HepG2 (cell line): ENCODE measurements around the gene KRT2. TPM values are rescaled to one million over a fixed set of nuclear protein-coding genes. Genes with fewer than 3 reads are reported as not detected.

ENCODE experiments used
- ATAC-seq: fragments of 200-7000 bp; cut with Tn5 transposase; 3 replicates; pipeline ENCODE4 v1.9.1; 2020; ENCODE audit warnings: mild to moderate bottlenecking, moderate library complexity
- BruUV-seq: library from RNA; stranded (reverse); fragments of 400-500 nt; replicated peaks from 2 replicates; lab custom pipeline; 2021; lab: Mats Ljungman, UMichigan
- CTCF ChIA-PET: fragments of 300-600 bp; formaldehyde crosslinking; extraction: SDS; loops from one replicate; lab custom pipeline; 2021; ENCODE audit warnings: low total read pairs, inconsistent platforms, low intra/inter-chr PET ratio; lab: Yijun Ruan, JAX
- POLR2A ChIA-PET: fragments of 350-600 bp; sonication (Branson Sonifier 250); formaldehyde crosslinking; loops from one replicate; lab custom pipeline; 2020; ENCODE audit warnings: antibody characterized with exemption, inconsistent platforms; lab: Yijun Ruan, JAX
- DNase-seq: peaks from one replicate; pipeline ENCODE4 v3.0.0-alpha.2; 2015; ENCODE audit warnings: low spot score
- FAIRE-seq: peaks from 3 replicates; lab custom pipeline; 2011; peaks lifted over from hg19 to GRCh38; lab: Jason Lieb, UNC
- H2AFZ ChIP-seq: one replicate; pipeline ENCODE4 v1.6.1; 2011; ENCODE audit warnings: low read length, inconsistent platforms
- H3K27ac ChIP-seq: fragments of 300-600 bp; 3 replicates; pipeline ENCODE4 v1.8.0; 2011; ENCODE audit warnings: mixed run types, mild to moderate bottlenecking, mixed read lengths, low read length, inconsistent platforms; ENCODE audit not compliant: insufficient read depth; ENCODE audit errors: extremely low read length
- H3K27me3 ChIP-seq, 2 experiments: fragments of 200-600 bp in 1 of 2; 2 replicates in 1 of 2; 3 replicates in 1 of 2; pipeline versions ENCODE4 v1.6.0 to v1.8.0; 2011; ENCODE audit warnings: low read length in 2 of 2, mild to moderate bottlenecking in 2 of 2, moderate library complexity in 2 of 2, inconsistent platforms in 1 of 2; ENCODE audit not compliant: insufficient read depth in 2 of 2, control insufficient read depth in 1 of 2
- H3K36me3 ChIP-seq, 2 experiments: fragments of 200-600 bp in 1 of 2; replicated peaks in 1 of 2; 2 replicates in 1 of 2; 3 replicates in 1 of 2; pipeline versions ENCODE4 v1.5.1 to v1.8.0; 2011; ENCODE audit warnings: low read length in 2 of 2, inconsistent platforms in 1 of 2; ENCODE audit not compliant: insufficient read depth in 2 of 2, control insufficient read depth in 1 of 2
- H3K4me1 ChIP-seq: 2 replicates; pipeline ENCODE4 v1.5.1; 2012; ENCODE audit warnings: low read length, inconsistent platforms; ENCODE audit not compliant: insufficient read depth
- H3K4me2 ChIP-seq: 2 replicates; pipeline ENCODE4 v1.6.0; 2011; ENCODE audit warnings: low read depth, low read length, inconsistent platforms
- H3K4me3 ChIP-seq, 3 experiments: fragments of 200-600 bp in 1 of 3; sonication (generic), shearing (Covaris generic) in 1 of 3; replicated peaks in 1 of 3; 2 replicates each; pipeline ENCODE4 v1.5.1; 2011 to 2016; ENCODE audit warnings: low read length in 3 of 3, inconsistent platforms in 2 of 3, low read depth in 2 of 3, mild to moderate bottlenecking in 2 of 3, control low read depth in 1 of 3, mixed read lengths in 1 of 3; ENCODE audit not compliant: insufficient read depth in 1 of 3
- H3K79me2 ChIP-seq: one replicate; pipeline ENCODE4 v1.6.1; 2011; ENCODE audit warnings: low read length, inconsistent platforms; ENCODE audit not compliant: insufficient read depth
- H3K9ac ChIP-seq: 2 replicates; pipeline ENCODE4 v1.6.0; 2011; ENCODE audit warnings: mild to moderate bottlenecking, low read depth, low read length, inconsistent platforms; ENCODE audit not compliant: insufficient read depth
- H3K9me3 ChIP-seq: 2 replicates; pipeline ENCODE4 v1.5.1; 2012; ENCODE audit warnings: mild to moderate bottlenecking, low read length
- H4K20me1 ChIP-seq: 2 replicates; pipeline ENCODE4 v1.6.0; 2011; ENCODE audit warnings: inconsistent platforms, mild to moderate bottlenecking, low read length, moderate library complexity; ENCODE audit not compliant: insufficient read depth
- HNRNPLL ChIP-seq: fragments of 200-400 bp; formaldehyde crosslinking; IDR thresholded peaks from 2 replicates; pipeline ENCODE4 v1.6.1; 2017; ENCODE audit warnings: mild to moderate bottlenecking, low read depth, low read length; ENCODE audit not compliant: poor library complexity, severe bottlenecking
- KMT2B ChIP-seq: IDR thresholded peaks from 2 replicates; pipeline ENCODE4 v1.6.1; 2016; ENCODE audit warnings: missing genetic modification reagents, missing compliant biosample characterization
- PHF21A ChIP-seq: sonication (generic); formaldehyde crosslinking; IDR thresholded peaks from 2 replicates; pipeline ENCODE4 v1.5.0; 2020; ENCODE audit warnings: mild to moderate bottlenecking, missing genetic modification reagents
- RXRB ChIP-seq: IDR thresholded peaks from 2 replicates; pipeline ENCODE4 v1.6.1; 2016; ENCODE audit warnings: borderline replicate concordance, missing genetic modification reagents, missing compliant biosample characterization
- TMF1 ChIP-seq: sonication (generic); formaldehyde crosslinking; IDR thresholded peaks from 2 replicates; pipeline ENCODE4 v1.8.1; 2022; ENCODE audit warnings: low read depth, missing genetic modification reagents
- TOPORS ChIP-seq: sonication (generic); formaldehyde crosslinking; IDR thresholded peaks from 2 replicates; pipeline ENCODE4 v1.8.0; 2023; ENCODE audit warnings: mild to moderate bottlenecking, missing genetic modification reagents
- XBP1 ChIP-seq: sonication (generic); formaldehyde crosslinking; IDR thresholded peaks from 2 replicates; pipeline ENCODE4 v1.5.0; 2020; ENCODE audit warnings: missing genetic modification reagents
- ZBTB1 ChIP-seq: sonication (generic); formaldehyde crosslinking; IDR thresholded peaks from 2 replicates; pipeline ENCODE4 v1.4.0; 2020; ENCODE audit warnings: missing genetic modification reagents, borderline replicate concordance
- ZNF207 ChIP-seq: fragments of 450-650 bp; IDR thresholded peaks from 2 replicates; pipeline ENCODE4 v1.6.1; 2016; ENCODE audit warnings: antibody characterized with exemption, borderline replicate concordance
- ZNF260 ChIP-seq: sonication (generic); formaldehyde crosslinking; IDR thresholded peaks from 2 replicates; pipeline ENCODE4 v1.4.0; 2020; ENCODE audit warnings: missing genetic modification reagents, low read depth, mild to moderate bottlenecking, borderline replicate concordance
- ZNF276 ChIP-seq: sonication (generic); formaldehyde crosslinking; IDR thresholded peaks from 2 replicates; pipeline ENCODE4 v1.4.0; 2020; ENCODE audit warnings: mild to moderate bottlenecking, low read depth, missing genetic modification reagents
- ZNF589 ChIP-seq: sonication (generic); formaldehyde crosslinking; conservative IDR thresholded peaks from 2 replicates; pipeline ENCODE4 v1.8.0; 2022; ENCODE audit warnings: mild to moderate bottlenecking, moderate library complexity, missing genetic modification reagents
- ZNF704 ChIP-seq: sonication (generic); formaldehyde crosslinking; IDR thresholded peaks from 2 replicates; pipeline ENCODE4 v1.8.1; 2023; ENCODE audit warnings: mild to moderate bottlenecking, inconsistent platforms, moderate library complexity, missing genetic modification reagents, borderline replicate concordance
- ZNF747 ChIP-seq: sonication (generic); formaldehyde crosslinking; IDR thresholded peaks from 2 replicates; pipeline ENCODE4 v1.8.1; 2023; ENCODE audit warnings: missing genetic modification reagents, mild to moderate bottlenecking, borderline replicate concordance
- in situ Hi-C: cut with HindIII; loops from 2 replicates; pipeline ENCODE4 v1.10.0; 2017; ENCODE audit warnings: low pct_unique_long_range_greater_than_20kb; ENCODE audit not compliant: extremely low pct_ligation_motif_present
- intact Hi-C: fragments of 100-400 bp; cut with micrococcal nuclease; formaldehyde crosslinking; loops from one replicate; pipeline ENCODE4 v1.10.0; 2022; ENCODE audit not compliant: unreplicated experiment
- polyA plus RNA-seq, 8 experiments: library from polyadenylated mRNA; depleted of rRNA in 3 of 8; stranded (reverse) in 7 of 8; unstranded in 1 of 8; fragments of >200 nt; fragmentation: Illumina TruSeq in 4 of 8; extraction: Trizol in 4 of 8; gene quantifications; 2 replicates each; pipeline versions ENCODE4 v1.2.1 to v1.2.3, GENCODE V29; 2011 to 2016; ENCODE audit warnings: low read depth in 4 of 8, missing spikeins in 1 of 8, mixed read lengths in 1 of 8; ENCODE audit not compliant: insufficient read depth in 1 of 8
- total RNA-seq, 5 experiments: library from RNA; depleted of rRNA; stranded (reverse); fragments of >200 nt; fragmentation: Illumina TruSeq; extraction: Trizol; gene quantifications; 2 replicates each; pipeline ENCODE4 v1.2.3, GENCODE V29; 2016; ENCODE audit warnings: low read depth in 1 of 5
- TF ChIP-seq, protein P1 (sequence below): sonication (generic); formaldehyde crosslinking; IDR thresholded peaks from 2 replicates; pipeline ENCODE4 v1.4.0; 2020; ENCODE audit warnings: missing genetic modification reagents; ENCODE audit errors: not compliant biosample characterization
- TF ChIP-seq, protein P2 (sequence below): sonication (generic); formaldehyde crosslinking; IDR thresholded peaks from 2 replicates; pipeline ENCODE4 v1.4.0; 2020; ENCODE audit warnings: missing genetic modification reagents, borderline replicate concordance

The KRT2 gene
- total and polyA plus RNA-seq, 2 of the 13 experiments (the other 11 are each of a cell fraction or from before 2014, with no cell fraction given) = not detected

DNA sequence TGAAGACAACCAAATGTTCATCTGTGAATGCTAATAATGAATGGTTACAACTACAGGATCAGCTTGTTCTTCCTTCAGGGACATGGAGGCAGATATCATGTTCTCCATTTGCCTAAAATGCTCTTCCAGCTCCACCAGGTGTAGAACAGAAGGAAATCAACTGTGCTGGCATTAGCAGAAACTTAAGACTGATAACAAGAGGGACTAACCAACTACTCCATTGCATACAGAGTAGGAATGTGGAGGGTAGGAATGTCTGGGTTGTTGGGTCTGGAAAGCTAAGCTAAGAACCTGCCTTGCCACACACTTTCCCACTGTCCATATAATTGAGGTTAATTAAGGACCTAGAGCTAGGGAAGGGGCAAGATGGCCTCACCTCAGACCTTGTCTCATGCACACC, 11.4 kb upstream of the KRT2 start:
- in situ Hi-C loops = no loop called here
- Histone ChIP-seq H3K79me2 (no peaks in the 10 kb centered on the region), H2AFZ (no peak overlapping the region), H3K27ac (no peak overlapping the region), H3K4me3 (no peak overlapping the region), H3K9me3 (no peaks in the 10 kb centered on the region), H3K27me3 (peaks cover 3 to 16% of the 10 kb centered on the region in 2 experiments; a peak in 4 of 5 replicates), H3K9ac (no peak overlapping the region), H4K20me1 (no peaks in the 10 kb centered on the region), H3K4me1 (no peaks in the 10 kb centered on the region), H3K4me2 (no peak overlapping the region), H3K36me3 (no peaks in the 10 kb centered on the region)
- ATAC-seq (no peak), FAIRE-seq (no peak), DNase-seq (no peak)
- intact Hi-C loops = no loop called here
- ChIA-PET CTCF (no interaction called here), POLR2A (no interaction called here)
- no TSS peak for BruUV-seq
- TF ChIP-seq, protein P1, sequence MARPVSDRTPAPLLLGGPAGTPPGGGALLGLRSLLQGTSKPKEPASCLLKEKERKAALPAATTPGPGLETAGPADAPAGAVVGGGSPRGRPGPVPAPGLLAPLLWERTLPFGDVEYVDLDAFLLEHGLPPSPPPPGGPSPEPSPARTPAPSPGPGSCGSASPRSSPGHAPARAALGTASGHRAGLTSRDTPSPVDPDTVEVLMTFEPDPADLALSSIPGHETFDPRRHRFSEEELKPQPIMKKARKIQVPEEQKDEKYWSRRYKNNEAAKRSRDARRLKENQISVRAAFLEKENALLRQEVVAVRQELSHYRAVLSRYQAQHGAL (CRISPR knock-in tag) = no peak
- TF ChIP-seq XBP1 (CRISPR knock-in tag) = no peak
- TF ChIP-seq ZNF276 (CRISPR knock-in tag) = no peak
- TF ChIP-seq, protein P2, sequence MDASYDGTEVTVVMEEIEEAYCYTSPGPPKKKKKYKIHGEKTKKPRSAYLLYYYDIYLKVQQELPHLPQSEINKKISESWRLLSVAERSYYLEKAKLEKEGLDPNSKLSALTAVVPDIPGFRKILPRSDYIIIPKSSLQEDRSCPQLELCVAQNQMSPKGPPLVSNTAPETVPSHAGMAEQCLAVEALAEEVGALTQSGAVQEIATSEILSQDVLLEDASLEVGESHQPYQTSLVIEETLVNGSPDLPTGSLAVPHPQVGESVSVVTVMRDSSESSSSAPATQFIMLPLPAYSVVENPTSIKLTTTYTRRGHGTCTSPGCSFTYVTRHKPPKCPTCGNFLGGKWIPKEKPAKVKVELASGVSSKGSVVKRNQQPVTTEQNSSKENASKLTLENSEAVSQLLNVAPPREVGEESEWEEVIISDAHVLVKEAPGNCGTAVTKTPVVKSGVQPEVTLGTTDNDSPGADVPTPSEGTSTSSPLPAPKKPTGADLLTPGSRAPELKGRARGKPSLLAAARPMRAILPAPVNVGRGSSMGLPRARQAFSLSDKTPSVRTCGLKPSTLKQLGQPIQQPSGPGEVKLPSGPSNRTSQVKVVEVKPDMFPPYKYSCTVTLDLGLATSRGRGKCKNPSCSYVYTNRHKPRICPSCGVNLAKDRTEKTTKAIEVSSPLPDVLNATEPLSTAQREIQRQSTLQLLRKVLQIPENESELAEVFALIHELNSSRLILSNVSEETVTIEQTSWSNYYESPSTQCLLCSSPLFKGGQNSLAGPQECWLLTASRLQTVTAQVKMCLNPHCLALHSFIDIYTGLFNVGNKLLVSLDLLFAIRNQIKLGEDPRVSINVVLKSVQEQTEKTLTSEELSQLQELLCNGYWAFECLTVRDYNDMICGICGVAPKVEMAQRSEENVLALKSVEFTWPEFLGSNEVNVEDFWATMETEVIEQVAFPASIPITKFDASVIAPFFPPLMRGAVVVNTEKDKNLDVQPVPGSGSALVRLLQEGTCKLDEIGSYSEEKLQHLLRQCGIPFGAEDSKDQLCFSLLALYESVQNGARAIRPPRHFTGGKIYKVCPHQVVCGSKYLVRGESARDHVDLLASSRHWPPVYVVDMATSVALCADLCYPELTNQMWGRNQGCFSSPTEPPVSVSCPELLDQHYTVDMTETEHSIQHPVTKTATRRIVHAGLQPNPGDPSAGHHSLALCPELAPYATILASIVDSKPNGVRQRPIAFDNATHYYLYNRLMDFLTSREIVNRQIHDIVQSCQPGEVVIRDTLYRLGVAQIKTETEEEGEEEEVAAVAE (CRISPR knock-in tag) = no peak
- no peak for TF ChIP-seq ZNF589
- TF ChIP-seq RXRB (CRISPR knock-in tag) = no peak
- no peak for TF ChIP-seq ZNF704 (CRISPR knock-in tag)
- no peak for TF ChIP-seq PHF21A
- TF ChIP-seq ZNF207 = no peak
- no peak for TF ChIP-seq ZNF747 (CRISPR knock-in tag)
- TF ChIP-seq KMT2B (CRISPR knock-in tag) = no peak
- no peak for TF ChIP-seq TOPORS (CRISPR knock-in tag)
- no peak for TF ChIP-seq TMF1 (CRISPR knock-in tag)
- TF ChIP-seq ZNF260 (CRISPR knock-in tag) = no peak
- no peak for TF ChIP-seq ZBTB1
- no peak for TF ChIP-seq HNRNPLL
